ENCODE measurements around the gene YIPF5.

The YIPF5 gene

DNA sequence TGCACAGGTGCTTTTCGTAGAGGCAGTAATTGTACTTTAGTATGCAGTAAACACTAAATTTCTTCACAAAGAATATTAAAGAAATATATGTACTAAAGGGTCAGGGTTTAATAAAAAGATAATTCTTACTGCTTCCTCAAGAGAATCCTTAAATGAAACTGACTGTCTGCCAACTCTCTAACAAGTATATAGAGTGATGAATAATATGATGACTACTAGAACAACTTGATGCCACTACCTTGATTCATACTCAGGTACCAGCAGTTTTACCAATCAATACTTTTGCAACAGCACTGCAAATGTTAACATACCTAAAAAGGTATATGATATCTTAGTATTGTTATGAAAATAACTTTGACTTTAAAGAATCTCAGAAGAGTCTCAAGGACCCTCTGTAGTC is 3.8 kb downstream of the YIPF5 start:
- Histone ChIP-seq H4K20me1 (peaks cover 0 to 8% (median 0%) of the 10 kb centered on the region in 11 experiments; a peak in 1 of 22 replicates), H3K27ac (no peak overlapping the region), H3K4me3 (no peak overlapping the region), H3K9me3 (replicated peaks in 1 of 11) (no peaks in the 10 kb centered on the region), H3K36me3 (peaks cover 48 to 76% (median 68%) of the 10 kb centered on the region in 11 experiments), H3K27me3 (no peaks in the 10 kb centered on the region), H3K9ac (no peak overlapping the region), H3K4me2 (no peak overlapping the region), H3K4me1 (peaks cover 16 to 34% (median 25%) of the 10 kb centered on the region in 10 experiments)
- no peak for TF ChIP-seq Cebpa-rat (IDR thresholded peaks at IDR 0.05)

DNA sequence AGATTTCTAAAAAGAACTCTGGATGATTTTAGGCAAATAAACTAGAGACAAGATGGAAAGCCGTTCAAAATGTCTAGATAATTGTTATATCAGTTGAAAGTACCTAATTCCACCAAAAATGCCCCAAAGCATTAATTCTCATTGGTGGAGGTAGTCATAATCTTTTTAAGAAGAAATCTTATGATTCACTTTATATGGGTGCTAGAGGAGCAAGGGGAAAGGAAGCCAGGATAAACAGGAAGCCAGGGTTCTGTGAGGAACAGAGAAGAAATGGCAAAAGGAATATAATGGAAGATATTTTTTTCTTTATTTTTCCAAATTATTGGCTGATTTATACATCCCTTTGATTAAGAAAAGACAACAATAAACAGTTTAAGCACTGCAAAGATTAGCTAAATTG is 7.8 kb downstream of the YIPF5 start:
- H3K9me3 ChIP-seq (replicated peaks in 1 of 11): no peaks in the 10 kb centered on the region
- no peak overlapping the region for H3K27ac ChIP-seq
- no peaks in the 10 kb centered on the region for H3K27me3 ChIP-seq
- H4K20me1 ChIP-seq: peaks cover 0 to 8% (median 0%) of the 10 kb centered on the region in 11 experiments; a peak in 1 of 22 replicates
- H3K4me3 ChIP-seq: no peak overlapping the region
- peaks cover 63 to 100% (median 83%) of the 10 kb centered on the region in 11 experiments for H3K36me3 ChIP-seq
- H3K9ac ChIP-seq: no peak overlapping the region
- TF ChIP-seq Cebpa-rat (IDR thresholded peaks at IDR 0.05): no peak
- no peak overlapping the region for H3K4me2 ChIP-seq
- H3K4me1 ChIP-seq: peaks cover 0 to 9% (median 0%) of the 10 kb centered on the region in 10 experiments; a peak in 3 of 20 replicates

DNA sequence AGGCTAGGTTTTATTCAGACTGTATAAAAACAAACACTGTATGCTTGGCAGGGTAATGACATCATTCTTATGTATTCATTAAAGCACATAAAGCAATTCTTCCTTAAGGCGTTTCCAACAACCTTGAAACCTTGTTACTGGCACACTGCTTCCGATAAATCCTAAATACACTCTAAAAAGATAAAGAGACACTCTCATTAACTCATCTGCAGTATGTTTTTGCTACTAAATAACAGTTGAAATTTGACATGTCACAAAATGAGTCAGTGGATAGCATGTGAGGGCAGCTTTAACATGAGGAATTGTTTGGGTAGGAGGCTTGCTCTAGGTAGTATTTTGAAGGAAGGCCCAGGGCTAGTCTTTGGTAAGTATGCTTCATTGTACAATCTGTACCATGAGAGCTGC is 13.7 kb downstream of the YIPF5 start:
- no peaks in the 10 kb centered on the region for H4K20me1 ChIP-seq
- no peaks in the 10 kb centered on the region for H3K4me1 ChIP-seq
- no peak overlapping the region for H3K27ac ChIP-seq
- H3K36me3 ChIP-seq: peaks cover 25 to 46% (median 27%) of the 10 kb centered on the region in 11 experiments
- no peak for TF ChIP-seq Cebpa-rat (IDR thresholded peaks at IDR 0.05)
- no peaks in the 10 kb centered on the region for H3K27me3 ChIP-seq
- no peak overlapping the region for H3K4me3 ChIP-seq
- H3K4me2 ChIP-seq: no peak overlapping the region
- H3K9ac ChIP-seq: no peak overlapping the region
- no peaks in the 10 kb centered on the region for H3K9me3 ChIP-seq (replicated peaks in 1 of 11)

DNA sequence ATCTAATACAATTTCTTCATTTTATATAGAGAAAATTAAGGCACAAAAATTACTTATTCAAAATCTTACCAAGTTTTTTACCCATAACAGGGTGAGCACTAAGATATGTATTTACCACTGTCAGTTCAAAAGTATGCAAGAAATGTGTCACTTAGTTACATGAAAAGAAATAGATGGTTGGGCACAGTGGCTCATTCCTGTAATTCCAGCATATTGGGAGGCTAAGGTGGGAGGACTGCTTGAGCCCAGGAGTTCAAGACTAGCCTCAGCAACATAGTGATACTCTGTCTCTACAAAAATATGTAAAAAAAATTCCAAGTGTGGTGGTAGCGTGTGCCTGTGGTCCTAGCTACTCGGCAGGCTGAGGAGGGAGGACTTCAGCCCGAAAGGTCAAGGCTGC is 19.4 kb downstream of the YIPF5 start:
- no peak overlapping the region for H3K4me3 ChIP-seq
- H3K36me3 ChIP-seq: no peaks in the 10 kb centered on the region; a peak in 1 of 22 replicates
- no peaks in the 10 kb centered on the region for H3K27me3 ChIP-seq
- no peak overlapping the region for H3K27ac ChIP-seq
- H3K4me1 ChIP-seq: no peaks in the 10 kb centered on the region
- H3K9me3 ChIP-seq (replicated peaks in 1 of 11): no peaks in the 10 kb centered on the region
- H3K4me2 ChIP-seq: no peak overlapping the region
- H4K20me1 ChIP-seq: no peaks in the 10 kb centered on the region
- no peak overlapping the region for H3K9ac ChIP-seq
- no peak for TF ChIP-seq Cebpa-rat (IDR thresholded peaks at IDR 0.05)

DNA sequence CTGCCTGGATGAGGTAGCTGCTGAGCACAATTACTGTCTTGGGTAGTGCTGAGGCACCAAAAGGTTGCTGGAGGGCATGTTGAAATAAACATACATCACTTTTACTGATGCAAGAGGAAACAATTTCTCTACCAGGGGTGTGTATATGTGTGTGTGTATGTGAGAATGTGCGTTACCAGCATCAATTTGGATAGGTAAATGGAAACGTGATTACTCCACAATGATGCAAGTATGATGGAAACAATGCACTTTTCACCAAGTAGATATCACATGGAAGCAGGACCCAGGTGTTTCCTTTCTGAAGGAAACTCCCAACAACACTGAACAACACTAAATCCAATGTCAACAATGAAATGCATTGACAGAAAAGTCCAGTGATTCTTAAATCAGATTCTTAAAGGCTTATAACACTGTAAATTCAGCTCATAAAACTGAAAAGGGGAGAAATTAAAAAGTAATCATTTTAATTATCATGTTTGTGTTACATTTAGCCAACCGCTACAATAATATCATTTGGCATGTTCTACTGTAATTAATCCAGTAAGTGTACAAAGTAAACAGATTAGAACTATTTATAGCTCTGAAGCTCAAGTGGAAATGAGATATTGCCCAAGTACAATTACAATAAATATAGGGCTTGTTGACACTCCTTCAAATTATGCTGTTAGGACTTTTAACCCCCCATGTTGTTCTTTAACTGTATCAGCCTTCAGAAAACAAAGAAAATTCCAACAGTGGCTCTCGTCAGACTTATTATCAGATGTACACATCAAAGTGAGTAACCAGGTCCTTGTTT is 25.3 kb downstream of the YIPF5 start:
- no peak for TF ChIP-seq Cebpa-rat (IDR thresholded peaks at IDR 0.05)
- H3K27ac ChIP-seq: no peak overlapping the region
- no peak overlapping the region for H3K9ac ChIP-seq

DNA sequence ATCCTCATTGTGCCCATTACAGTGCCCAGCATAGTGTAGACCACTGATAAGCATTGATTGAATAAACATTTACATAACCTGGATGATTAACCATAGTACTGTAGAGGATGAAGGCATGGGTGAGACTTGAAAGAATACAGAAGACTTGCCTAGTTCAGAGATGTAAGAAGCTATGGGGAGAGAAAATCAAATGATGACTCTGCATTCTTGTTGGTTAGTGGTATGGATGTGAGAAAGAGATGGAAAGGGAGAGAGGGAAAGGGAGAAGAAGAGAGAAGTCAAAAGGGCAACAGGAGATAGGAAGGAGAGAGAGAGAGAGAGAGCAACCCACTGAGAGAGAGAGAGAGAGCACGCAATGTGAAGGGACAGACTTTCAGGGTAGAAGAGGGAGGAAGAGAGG is 26.8 kb downstream of the YIPF5 start:
- no peaks in the 10 kb centered on the region for H3K9me3 ChIP-seq (replicated peaks in 1 of 11)
- no peaks in the 10 kb centered on the region for H4K20me1 ChIP-seq
- peaks cover 12 to 18% (median 16%) of the 10 kb centered on the region in 10 experiments; a peak in 17 of 20 replicates for H3K4me1 ChIP-seq
- no peaks in the 10 kb centered on the region for H3K27me3 ChIP-seq
- TF ChIP-seq Cebpa-rat (IDR thresholded peaks at IDR 0.05): no peak
- H3K4me2 ChIP-seq: no peak overlapping the region
- H3K36me3 ChIP-seq: no peaks in the 10 kb centered on the region
- H3K9ac ChIP-seq: no peak overlapping the region
- no peak overlapping the region for H3K4me3 ChIP-seq
- H3K27ac ChIP-seq: no peak overlapping the region

More for the DNA sequence above, 25.3 kb downstream of the YIPF5 start:
- H4K20me1 ChIP-seq: no peaks in the 10 kb centered on the region
- no peaks in the 10 kb centered on the region for H3K9me3 ChIP-seq (replicated peaks in 1 of 11)
- no peaks in the 10 kb centered on the region for H3K27me3 ChIP-seq
- peak overlapping the region in 2 of 11 experiments; percentile 4 to 11; a peak in 2 of 22 replicates for H3K4me2 ChIP-seq
- no peak overlapping the region for H3K4me3 ChIP-seq
- H3K36me3 ChIP-seq: no peaks in the 10 kb centered on the region
- H3K4me1 ChIP-seq: peaks cover 12 to 18% (median 16%) of the 10 kb centered on the region in 10 experiments; a peak in 17 of 20 replicates

DNA sequence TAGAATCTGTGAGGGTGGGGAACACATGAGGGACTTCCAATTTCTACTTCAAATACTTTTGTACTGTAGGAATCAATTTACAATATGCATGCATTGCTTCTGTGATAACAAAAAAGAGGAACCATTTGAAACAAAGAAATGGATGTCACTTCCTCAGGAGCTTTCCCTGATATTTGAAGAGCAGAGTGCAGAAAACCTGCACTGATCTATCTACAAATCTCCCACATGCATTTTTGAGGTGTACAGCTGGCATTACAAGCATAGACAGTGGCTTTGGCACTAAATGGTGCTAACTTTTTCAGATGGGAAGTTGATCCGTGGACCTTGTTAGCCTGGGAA is 27.7 kb downstream of the YIPF5 start:
- TF ChIP-seq Cebpa-rat (IDR thresholded peaks at IDR 0.05): no peak
- Histone ChIP-seq H3K4me1 (peaks cover 12 to 18% (median 16%) of the 10 kb centered on the region in 10 experiments; a peak in 17 of 20 replicates), H3K9ac (peak overlapping the region in 2 of 11 experiments; percentile 19 to 34; a peak in 1 of 22 replicates), H3K4me2 (peak overlapping the region in 8 of 11 experiments; percentile 1 to 48 (median 24); a peak in 11 of 22 replicates), H3K9me3 (replicated peaks in 1 of 11) (no peaks in the 10 kb centered on the region), H3K27me3 (no peaks in the 10 kb centered on the region), H3K4me3 (no peak overlapping the region), H4K20me1 (no peaks in the 10 kb centered on the region), H3K36me3 (no peaks in the 10 kb centered on the region), H3K27ac (peak overlapping the region in 8 of 11 experiments; percentile 9 to 70 (median 56); a peak in 11 of 22 replicates)

DNA sequence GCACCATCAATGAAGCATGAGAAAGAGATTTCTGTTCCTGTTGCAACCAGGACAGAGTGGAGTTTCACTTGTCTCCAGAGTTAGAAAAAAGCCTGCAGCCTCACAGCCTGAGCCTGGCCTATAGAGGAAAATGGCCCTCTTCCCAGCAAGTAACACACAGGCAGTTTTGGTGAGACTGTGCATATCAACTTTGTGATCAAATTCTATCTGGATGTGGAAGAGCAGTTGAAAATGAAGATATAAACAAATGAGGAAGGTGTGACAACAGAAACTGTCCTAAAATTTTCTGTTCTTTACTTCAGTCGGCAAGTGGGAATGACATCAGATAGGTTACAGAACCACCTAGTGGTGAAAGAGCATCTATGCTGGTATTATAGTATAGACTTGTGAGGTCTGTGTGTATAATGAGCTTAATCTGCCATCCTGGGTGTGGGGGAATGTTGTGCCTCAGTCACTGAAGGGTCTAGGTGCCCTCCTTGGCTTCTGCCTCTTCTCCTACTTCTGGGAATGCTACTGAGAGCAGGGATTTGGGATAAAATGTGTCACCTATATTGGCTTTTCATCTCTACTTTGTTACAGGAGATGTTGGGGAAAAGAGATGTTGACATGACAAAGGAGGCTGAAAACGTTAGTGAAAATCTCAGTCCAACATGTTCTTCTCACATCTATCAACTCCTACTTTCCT is 28.2 kb downstream of the YIPF5 start:
- no peak for TF ChIP-seq Cebpa-rat (IDR thresholded peaks at IDR 0.05)
- H3K4me1 ChIP-seq: peaks cover 12 to 18% (median 16%) of the 10 kb centered on the region in 10 experiments; a peak in 17 of 20 replicates
- H3K9me3 ChIP-seq (replicated peaks in 1 of 11): no peaks in the 10 kb centered on the region
- H3K4me2 ChIP-seq: peak overlapping the region in 9 of 11 experiments; percentile 1 to 48 (median 33); a peak in 13 of 22 replicates
- H3K4me3 ChIP-seq: no peak overlapping the region
- H3K27ac ChIP-seq: peak overlapping the region in 8 of 11 experiments; percentile 9 to 70 (median 56); a peak in 11 of 22 replicates
- no peaks in the 10 kb centered on the region for H4K20me1 ChIP-seq
- no peaks in the 10 kb centered on the region for H3K36me3 ChIP-seq
- H3K27me3 ChIP-seq: no peaks in the 10 kb centered on the region
- H3K9ac ChIP-seq: peak overlapping the region in 3 of 11 experiments; percentile 19 to 34 (median 20); a peak in 2 of 22 replicates

DNA sequence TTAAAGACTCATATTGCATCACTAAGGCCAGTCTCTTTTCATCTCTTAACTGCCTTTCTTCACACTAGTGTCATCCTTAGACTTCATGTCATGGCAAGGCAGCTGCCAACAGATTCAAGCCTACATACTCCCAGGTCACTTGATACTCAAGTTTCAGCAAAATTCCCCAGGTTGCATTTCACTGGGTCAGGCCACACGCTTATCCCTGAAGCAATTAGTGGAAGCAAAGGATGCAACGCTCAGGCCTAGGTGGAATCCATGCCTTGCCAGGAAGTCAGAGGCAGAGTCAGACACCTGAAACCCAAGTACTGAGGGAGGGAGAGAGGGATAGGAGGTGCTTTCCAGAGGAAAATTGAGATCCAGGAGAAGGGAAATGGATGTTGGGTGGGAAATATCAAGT is 28.9 kb downstream of the YIPF5 start:
- no peaks in the 10 kb centered on the region for H3K27me3 ChIP-seq
- no peaks in the 10 kb centered on the region for H3K9me3 ChIP-seq (replicated peaks in 1 of 11)
- no peaks in the 10 kb centered on the region for H4K20me1 ChIP-seq
- H3K27ac ChIP-seq: peak overlapping the region in 3 of 11 experiments; percentile 1 to 63 (median 35); a peak in 4 of 22 replicates
- peak overlapping the region in 6 of 11 experiments; percentile 14 to 48 (median 35); a peak in 9 of 22 replicates for H3K4me2 ChIP-seq
- H3K36me3 ChIP-seq: no peaks in the 10 kb centered on the region
- peaks cover 12 to 18% (median 16%) of the 10 kb centered on the region in 10 experiments; a peak in 17 of 20 replicates for H3K4me1 ChIP-seq
- H3K4me3 ChIP-seq: no peak overlapping the region
- no peak for TF ChIP-seq Cebpa-rat (IDR thresholded peaks at IDR 0.05)
- H3K9ac ChIP-seq: no peak overlapping the region
